Neutrophil (primary cell): ENCODE measurements around the gene ITLN2.
"Not testable (repeated sequence)": the region's sequence is repeated elsewhere in the genome, so short reads cannot be mapped to it uniquely, and the experiment has no call there.

ENCODE experiments used
- H3K27ac ChIP-seq: fragments of 200-600 bp; sonication (generic); 2 replicates; pipeline ENCODE4 v1.5.1; 2016; ENCODE audit warnings: mild to moderate bottlenecking, moderate library complexity
- H3K27me3 ChIP-seq: fragments of 200-600 bp; sonication (generic); 2 replicates; pipeline ENCODE4 v1.6.0; 2016; ENCODE audit warnings: mild to moderate bottlenecking
- H3K36me3 ChIP-seq: fragments of 200-600 bp; sonication (generic); 2 replicates; pipeline ENCODE4 v1.5.1; 2017
- H3K4me1 ChIP-seq, 2 experiments: fragments of 200-600 bp in 1 of 2; sonication (generic) in 1 of 2; 1 replicate in 1 of 2; 2 replicates in 1 of 2; pipeline versions ENCODE4 v1.5.1 to v1.6.1; 2013 to 2016; ENCODE audit warnings: low read depth in 1 of 2, low read length in 1 of 2, mild to moderate bottlenecking in 1 of 2, moderate library complexity in 1 of 2; ENCODE audit not compliant: control insufficient read depth in 1 of 2, insufficient read depth in 1 of 2
- H3K4me3 ChIP-seq, 2 experiments: fragments of 200-600 bp in 1 of 2; sonication (generic) in 1 of 2; 1 replicate in 1 of 2; 2 replicates in 1 of 2; pipeline ENCODE4 v1.5.1; 2013 to 2016; ENCODE audit warnings: low read depth in 1 of 2, low read length in 1 of 2, mild to moderate bottlenecking in 1 of 2, moderate library complexity in 1 of 2
- H3K9me3 ChIP-seq: fragments of 200-600 bp; sonication (generic); 2 replicates; pipeline ENCODE4 v1.5.1; 2016
- TF ChIP-seq, protein P1 (sequence below): fragments of 200-600 bp; sonication (generic); IDR thresholded peaks from 2 replicates; pipeline ENCODE4 v1.5.1; 2016; ENCODE audit warnings: antibody characterized with exemption

ITLN2 gene

GRCh38 chr1:160997323-160998038, 42.9 kb upstream of the ITLN2 start:
- no peaks in the 10 kb centered on the region for H3K9me3 ChIP-seq
- H3K27me3 ChIP-seq: no peaks in the 10 kb centered on the region
- peaks cover 0 to 6% of the 10 kb centered on the region in 2 experiments for H3K4me1 ChIP-seq
- peaks cover 58% of the 10 kb centered on the region for H3K36me3 ChIP-seq
- TF ChIP-seq, protein P1, sequence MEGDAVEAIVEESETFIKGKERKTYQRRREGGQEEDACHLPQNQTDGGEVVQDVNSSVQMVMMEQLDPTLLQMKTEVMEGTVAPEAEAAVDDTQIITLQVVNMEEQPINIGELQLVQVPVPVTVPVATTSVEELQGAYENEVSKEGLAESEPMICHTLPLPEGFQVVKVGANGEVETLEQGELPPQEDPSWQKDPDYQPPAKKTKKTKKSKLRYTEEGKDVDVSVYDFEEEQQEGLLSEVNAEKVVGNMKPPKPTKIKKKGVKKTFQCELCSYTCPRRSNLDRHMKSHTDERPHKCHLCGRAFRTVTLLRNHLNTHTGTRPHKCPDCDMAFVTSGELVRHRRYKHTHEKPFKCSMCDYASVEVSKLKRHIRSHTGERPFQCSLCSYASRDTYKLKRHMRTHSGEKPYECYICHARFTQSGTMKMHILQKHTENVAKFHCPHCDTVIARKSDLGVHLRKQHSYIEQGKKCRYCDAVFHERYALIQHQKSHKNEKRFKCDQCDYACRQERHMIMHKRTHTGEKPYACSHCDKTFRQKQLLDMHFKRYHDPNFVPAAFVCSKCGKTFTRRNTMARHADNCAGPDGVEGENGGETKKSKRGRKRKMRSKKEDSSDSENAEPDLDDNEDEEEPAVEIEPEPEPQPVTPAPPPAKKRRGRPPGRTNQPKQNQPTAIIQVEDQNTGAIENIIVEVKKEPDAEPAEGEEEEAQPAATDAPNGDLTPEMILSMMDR: peak; percentile 55
- H3K27ac ChIP-seq: peak overlapping the region; percentile 62
- H3K4me3 ChIP-seq: no peak overlapping the region

- Histone ChIP-seq H3K36me3 (peaks cover 52% of the 10 kb centered on the region), H3K4me3 (no peak overlapping the region), H3K27me3 (no peaks in the 10 kb centered on the region), H3K9me3 (no peaks in the 10 kb centered on the region), H3K4me1 (peaks cover 0 to 6% of the 10 kb centered on the region in 2 experiments), H3K27ac (no peak overlapping the region)
- TF ChIP-seq, protein P1: no peak
Measured at GRCh38 chr1:160996178-160996577, 41.6 kb upstream of the ITLN2 start.

DNA sequence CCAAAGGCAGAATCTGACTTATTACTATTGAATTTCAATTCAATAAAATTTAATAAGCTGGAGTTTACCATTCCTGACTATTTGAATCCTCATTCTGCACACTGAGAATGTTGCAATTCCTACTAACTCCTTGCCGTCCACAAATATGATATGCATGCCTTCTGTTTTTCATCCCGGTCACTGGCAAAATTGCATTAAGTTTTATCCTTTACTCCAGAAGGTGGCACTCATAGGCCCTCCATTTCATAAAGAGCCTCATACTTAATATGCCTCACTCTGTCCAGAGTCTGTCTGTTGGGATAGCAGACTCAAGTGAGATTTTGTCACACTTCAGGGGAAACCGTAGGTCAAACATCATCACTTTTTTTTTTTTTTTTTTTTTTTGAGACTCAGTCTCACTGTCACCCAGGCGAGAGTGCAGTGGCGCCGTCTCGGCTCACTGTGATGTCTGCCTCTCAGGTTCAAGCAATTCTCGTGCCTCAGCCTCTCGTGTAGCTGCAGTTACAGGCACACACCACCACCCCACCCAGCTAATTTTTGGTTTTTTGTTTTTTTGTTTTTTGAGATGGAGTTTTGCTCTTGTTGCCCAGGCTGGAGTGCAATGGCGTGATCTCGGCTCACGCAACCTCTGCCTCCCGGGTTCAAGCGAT, 39.1 kb upstream of the ITLN2 start:
- Histone ChIP-seq H3K4me3 (no peak overlapping the region), H3K9me3 (no peaks in the 10 kb centered on the region), H3K27me3 (no peaks in the 10 kb centered on the region), H3K4me1 (peaks cover 8 to 11% of the 10 kb centered on the region in 2 experiments), H3K27ac (peak overlapping the region; percentile 4), H3K36me3 (peaks cover 27% of the 10 kb centered on the region)
- TF ChIP-seq, protein P1: no peak

- not testable (repeated sequence) for H3K27me3 ChIP-seq, H3K27ac ChIP-seq, H3K9me3 ChIP-seq, H3K4me3 ChIP-seq, H3K4me1 ChIP-seq
- peaks cover 17% of the 10 kb centered on the region for H3K36me3 ChIP-seq
Measured at GRCh38 chr1:160992036-160992435, 37.4 kb upstream of the ITLN2 start.

DNA sequence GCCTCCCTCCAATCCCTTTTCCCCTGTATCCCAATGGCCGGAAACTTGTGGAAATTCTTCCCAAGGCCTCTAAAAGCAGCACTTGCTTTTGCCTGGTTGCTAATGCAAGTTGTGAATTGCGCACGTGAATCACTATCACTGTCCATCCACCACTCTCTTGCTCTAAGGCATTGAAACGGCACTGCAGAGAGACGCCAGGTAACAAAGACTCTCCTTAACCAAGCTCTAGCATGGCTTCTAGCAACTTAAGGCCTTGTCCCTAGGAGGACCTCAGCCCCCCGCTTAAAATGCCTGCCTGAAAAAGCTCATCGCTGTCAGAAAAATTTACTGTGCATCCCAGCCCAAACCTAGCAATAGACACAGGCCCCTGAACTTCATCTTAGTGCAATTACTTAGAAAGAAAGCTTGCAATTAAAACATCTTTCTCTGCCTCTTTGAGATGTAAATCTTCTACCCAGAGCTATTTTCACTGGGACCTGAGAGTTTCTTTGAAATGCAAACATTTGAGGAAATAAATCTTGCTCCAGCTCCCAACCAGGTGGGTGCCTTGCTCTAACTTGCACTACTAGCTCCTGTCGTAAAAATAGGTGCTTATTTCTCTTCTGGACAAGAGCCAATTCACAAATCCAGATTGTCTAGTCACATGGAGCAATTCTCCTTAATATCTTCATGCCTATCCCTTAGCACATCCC, 32.9 kb upstream of the ITLN2 start:
- H3K4me1 ChIP-seq: peaks cover 6 to 8% of the 10 kb centered on the region in 2 experiments
- H3K9me3 ChIP-seq: no peaks in the 10 kb centered on the region
- H3K27ac ChIP-seq: no peak overlapping the region
- peaks cover 9% of the 10 kb centered on the region for H3K27me3 ChIP-seq
- no peak overlapping the region for H3K4me3 ChIP-seq
- H3K36me3 ChIP-seq: no peaks in the 10 kb centered on the region
- TF ChIP-seq, protein P1: no peak

- no peak overlapping the region for H3K4me3 ChIP-seq
- peaks cover 27% of the 10 kb centered on the region for H3K27me3 ChIP-seq
- peaks cover 6 to 19% of the 10 kb centered on the region in 2 experiments for H3K4me1 ChIP-seq
- H3K36me3 ChIP-seq: no peaks in the 10 kb centered on the region
- H3K9me3 ChIP-seq: no peaks in the 10 kb centered on the region
- TF ChIP-seq, protein P1: no peak
- no peak overlapping the region for H3K27ac ChIP-seq
Measured at GRCh38 chr1:160985723-160986122, 31.1 kb upstream of the ITLN2 start.
